Lung microvascular endothelial cell (primary cell): ENCODE measurements around the gene PYDC1. TPM values are rescaled to one million over a fixed set of nuclear protein-coding genes. Genes with fewer than 3 reads are reported as not detected.
"Not testable (repeated sequence)": the region's sequence is repeated elsewhere in the genome, so short reads cannot be mapped to it uniquely, and the experiment has no call there.

ENCODE experiments used
- DNase-seq, 2 donors: peaks; one replicate each; pipeline versions ENCODE4 v3.0.0 to v3.0.0-alpha.2; 2010; ENCODE audit warnings: low read depth in 2 of 2
- total RNA-seq: library from RNA; depleted of rRNA; stranded (reverse); fragments of >200 nt; gene quantifications from 2 replicates; pipeline ENCODE4 v1.2.1, GENCODE V29; 2014

Gene PYDC1
- total RNA-seq, 1 donor from 2014 or later = not detected

- no peak for DNase-seq
Measured at GRCh38 chr16:31223044-31223443, 6.1 kb upstream of the PYDC1 start.

- no peak for DNase-seq
Measured at GRCh38 chr16:31221357-31222160, 4.6 kb upstream of the PYDC1 start.

- DNase-seq = no peak
Measured at GRCh38 chr16:31219154-31219741, 2.3 kb upstream of the PYDC1 start.

- DNase-seq = no peak
Measured at GRCh38 chr16:31217136-31217530, 198 bp upstream of the PYDC1 start.

- peak; percentile 18 to 26 for DNase-seq
Measured at GRCh38 chr16:31215287-31216162, 1.4 kb downstream of the PYDC1 start.

- DNase-seq = no peak
Measured at GRCh38 chr16:31214708-31215286, 2.1 kb downstream of the PYDC1 start.

GRCh38 chr16:31213877-31214707 lies 2.8 kb downstream of the PYDC1 start, which contains the start of gene TRIM72:
TRIM72 (plus strand) TSS chr16:31214119; CDS start chr16:31214739, 620 bp downstream.
- DNase-seq = no peak

GRCh38 chr16:31213342-31213741 lies 3.6 kb downstream of the PYDC1 start:
- no peak for DNase-seq

- DNase-seq = no peak
Measured at GRCh38 chr16:31206776-31207175, 10.2 kb downstream of the PYDC1 start.

- no peak for DNase-seq
Measured at GRCh38 chr16:31204871-31205666, 11.9 kb downstream of the PYDC1 start.

- DNase-seq = peak; percentile 31 to 48
Measured at GRCh38 chr16:31202414-31203375, 14.2 kb downstream of the PYDC1 start, which contains the start of gene PYCARD. PYCARD (minus strand) TSS chr16:31202760; CDS start chr16:31202690, 70 bp downstream.

GRCh38 chr16:31201582-31202413 lies 15.1 kb downstream of the PYDC1 start:
- peak in 1 of 2 donors; percentile 8 for DNase-seq

GRCh38 chr16:31200821-31201568 lies 15.9 kb downstream of the PYDC1 start:
- peak in 1 of 2 donors; percentile 10 for DNase-seq

- DNase-seq = not testable (repeated sequence)
Measured at GRCh38 chr16:31200111-31200510, 16.8 kb downstream of the PYDC1 start.

GRCh38 chr16:31199430-31200041 lies 17.4 kb downstream of the PYDC1 start:
- no peak for DNase-seq

- DNase-seq = no peak
Measured at GRCh38 chr16:31198207-31198882, 18.6 kb downstream of the PYDC1 start.
